ENCODE data around the gene MGME1.

MGME1 gene

GRCh38 chr20:17960927-17961586 lies 7.8 kb upstream of the MGME1 start:
- DNase-seq = no peak

DNA sequence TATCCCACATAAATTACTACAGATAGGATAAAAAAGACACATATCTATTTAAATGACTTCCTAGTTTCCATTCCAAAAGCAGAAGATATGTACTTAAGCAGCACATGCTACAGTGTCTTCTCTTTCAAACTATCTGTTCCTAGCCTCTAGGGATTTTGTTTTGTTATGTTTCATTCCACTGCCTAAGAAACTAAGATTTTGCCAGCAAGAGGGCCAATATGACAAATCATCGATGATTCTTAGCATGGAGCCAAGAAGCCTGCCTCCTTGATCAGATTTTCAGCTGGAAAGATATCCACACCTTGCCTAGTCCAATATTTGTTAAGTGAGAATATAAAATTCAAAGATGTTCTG lies 7.3 kb upstream of the MGME1 start:
- DNase-seq = no peak

DNA sequence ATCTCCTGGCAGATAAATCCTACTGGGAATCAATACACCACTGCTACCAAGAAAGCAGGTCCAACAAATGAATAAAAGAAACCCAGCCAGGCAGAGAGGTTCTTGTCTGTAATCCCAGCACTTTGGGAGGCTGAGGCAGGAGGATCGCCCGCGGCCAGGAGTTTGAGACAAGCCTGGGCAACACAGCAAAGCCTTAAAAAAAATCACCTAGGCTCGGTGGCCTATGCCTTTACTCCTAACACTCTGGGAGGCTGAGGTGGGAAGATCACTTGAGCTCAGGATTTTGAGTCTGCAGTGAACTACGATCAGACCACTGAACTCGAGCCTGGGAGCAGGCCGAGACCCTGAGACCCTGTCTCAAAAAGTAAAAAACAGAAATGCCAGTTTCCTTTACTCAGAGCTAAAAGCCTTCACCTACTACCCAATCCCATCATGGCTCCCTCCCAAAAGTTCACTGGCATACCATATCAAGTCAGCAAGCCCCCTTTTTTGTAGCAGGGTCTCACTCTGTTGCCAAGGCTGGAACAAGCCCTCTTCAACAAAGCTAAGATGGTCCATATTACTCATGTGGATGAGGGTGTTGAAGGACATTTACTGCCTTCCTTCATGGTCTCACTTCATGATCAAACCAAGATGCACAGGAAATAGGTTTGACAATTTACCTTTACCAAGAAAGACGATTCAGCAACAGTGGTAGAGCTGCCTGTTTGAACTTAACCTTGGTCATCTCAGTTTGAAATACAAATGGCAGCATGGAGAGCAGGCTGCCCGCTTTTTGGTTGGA lies 5.5 kb upstream of the MGME1 start:
- no peak for DNase-seq

GRCh38 chr20:17964073-17964472 lies 4.7 kb upstream of the MGME1 start:
- DNase-seq = no peak

DNA sequence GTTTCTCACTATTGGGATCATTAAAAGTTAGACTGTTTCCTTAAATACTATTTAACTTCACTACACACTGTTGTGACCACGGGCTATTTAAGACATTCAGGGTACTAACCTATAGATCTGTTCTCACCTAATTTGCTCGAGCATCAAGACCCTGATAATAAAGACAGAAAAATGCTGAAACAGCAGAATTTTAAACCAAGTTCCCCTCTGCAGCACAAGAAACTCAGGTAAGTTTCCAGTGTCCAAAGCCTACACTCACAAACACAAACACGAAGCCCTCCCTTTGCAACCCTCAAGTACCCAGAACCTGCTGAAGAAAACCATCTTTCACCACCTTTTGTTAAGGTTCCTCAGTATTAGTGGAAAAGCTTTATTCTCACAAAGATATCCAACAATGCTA lies 4.2 kb upstream of the MGME1 start:
- no peak for DNase-seq

DNA sequence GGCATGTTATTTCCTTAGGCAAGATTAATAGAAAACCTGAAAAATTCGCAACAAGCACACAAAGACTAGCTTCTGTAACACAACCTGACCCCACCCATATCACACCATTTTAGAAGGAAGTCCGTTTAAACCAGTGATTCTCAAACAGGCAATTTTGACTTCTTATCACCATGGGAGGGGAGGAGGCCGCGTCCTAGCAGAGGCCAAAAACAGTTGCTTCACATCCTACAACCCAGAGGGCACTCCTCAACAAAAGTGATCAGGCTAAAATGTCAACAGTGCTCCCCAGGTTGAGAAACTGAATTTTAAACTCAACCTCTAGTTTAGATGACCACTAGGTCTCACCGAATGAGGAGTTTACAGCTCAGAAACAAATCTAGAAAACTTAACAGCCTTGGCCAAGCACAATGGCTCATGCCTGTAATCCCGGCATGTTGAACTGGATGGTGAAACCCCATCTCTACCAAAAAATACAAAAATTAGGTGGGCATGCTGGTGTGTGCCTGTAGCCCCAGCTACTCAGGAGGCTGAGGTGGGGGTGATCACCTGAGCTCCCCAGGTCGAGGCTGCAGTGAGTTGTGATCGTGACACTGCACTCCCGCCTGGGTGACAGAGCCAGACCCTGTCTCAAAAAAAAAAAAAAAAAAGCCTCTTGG lies 3.6 kb upstream of the MGME1 start:
- no peak for DNase-seq

- no peak for DNase-seq
Observed at GRCh38 chr20:17966432-17967310, 2.1 kb upstream of the MGME1 start.

- DNase-seq = no peak
Observed at GRCh38 chr20:17967521-17968365, 1.1 kb upstream of the MGME1 start.

GRCh38 chr20:17969278-17969883 lies 563 bp downstream of the MGME1 start:
- peak in 1 of 2 donors; percentile 47 for DNase-seq

DNA sequence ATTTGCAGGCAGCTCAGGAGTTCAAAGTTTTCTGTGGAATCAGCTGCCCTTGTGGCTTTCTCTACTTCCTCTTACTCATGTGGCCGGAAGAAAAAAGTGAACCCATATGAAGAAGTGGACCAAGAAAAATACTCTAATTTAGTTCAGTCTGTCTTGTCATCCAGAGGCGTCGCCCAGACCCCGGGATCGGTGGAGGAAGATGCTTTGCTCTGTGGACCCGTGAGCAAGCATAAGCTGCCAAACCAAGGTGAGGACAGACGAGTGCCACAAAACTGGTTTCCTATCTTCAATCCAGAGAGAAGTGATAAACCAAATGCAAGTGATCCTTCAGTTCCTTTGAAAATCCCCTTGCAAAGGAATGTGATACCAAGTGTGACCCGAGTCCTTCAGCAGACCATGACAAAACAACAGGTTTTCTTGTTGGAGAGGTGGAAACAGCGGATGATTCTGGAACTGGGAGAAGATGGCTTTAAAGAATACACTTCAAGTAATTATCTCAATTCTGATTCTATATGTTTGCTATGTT lies 1.1 kb downstream of the MGME1 start:
- peak; percentile 17 to 47 for DNase-seq

- DNase-seq = no peak
Observed at GRCh38 chr20:17971300-17972013, 2.6 kb downstream of the MGME1 start.

- DNase-seq = no peak
Observed at GRCh38 chr20:17972121-17972520, 3.3 kb downstream of the MGME1 start.

GRCh38 chr20:17976305-17976704 lies 7.5 kb downstream of the MGME1 start:
- no peak for DNase-seq

DNA sequence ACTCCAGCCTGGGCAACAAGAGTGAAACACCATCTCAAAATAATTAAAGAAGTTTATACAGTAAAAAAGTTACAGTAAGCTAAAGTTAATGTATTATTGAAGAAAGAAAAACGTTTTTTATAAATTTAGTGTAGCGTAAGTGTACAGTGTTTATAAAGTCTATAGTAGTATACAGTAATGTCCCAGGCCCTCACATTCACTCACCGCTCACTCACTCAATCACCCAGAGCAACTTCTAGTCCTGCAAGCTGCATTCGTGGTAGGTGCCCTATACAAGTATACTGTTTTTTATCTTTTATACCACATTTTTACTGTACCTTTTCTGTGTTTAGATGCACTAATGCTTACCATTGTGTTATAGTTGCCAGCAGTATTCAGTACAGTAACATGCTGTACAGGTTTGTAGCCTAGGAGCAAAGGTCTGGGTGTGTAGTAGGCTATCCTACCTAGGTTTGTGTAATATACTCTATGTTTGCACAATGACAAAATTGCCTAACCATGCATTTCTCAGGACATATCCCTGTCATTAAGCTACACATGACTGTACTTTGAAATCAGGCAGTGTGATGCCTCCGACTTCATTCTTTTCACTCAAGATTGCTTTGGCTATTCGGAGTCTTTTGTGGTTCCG lies 16.7 kb downstream of the MGME1 start:
- DNase-seq = no peak

DNA sequence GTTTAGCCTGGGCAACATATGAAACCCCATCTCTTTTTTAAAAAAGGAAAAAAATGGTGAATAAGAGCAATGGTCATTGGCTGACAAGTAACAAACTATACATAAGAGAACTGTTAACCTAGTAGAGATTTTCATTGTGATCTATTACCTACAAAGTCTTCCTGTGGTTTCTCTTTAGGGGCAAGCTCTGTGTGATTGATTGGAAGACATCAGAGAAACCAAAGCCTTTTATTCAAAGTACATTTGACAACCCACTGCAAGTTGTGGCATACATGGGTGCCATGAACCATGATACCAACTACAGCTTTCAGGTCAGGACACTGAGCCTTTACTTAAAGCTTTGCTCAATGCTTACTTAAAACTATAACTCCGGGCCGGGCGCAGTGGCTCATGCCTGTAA lies 19.2 kb downstream of the MGME1 start:
- no peak for DNase-seq

GRCh38 chr20:17990278-17990972 lies 21.6 kb downstream of the MGME1 start:
- no peak for DNase-seq

- DNase-seq = no peak
Observed at GRCh38 chr20:17992224-17992637, 23.4 kb downstream of the MGME1 start.

DNA sequence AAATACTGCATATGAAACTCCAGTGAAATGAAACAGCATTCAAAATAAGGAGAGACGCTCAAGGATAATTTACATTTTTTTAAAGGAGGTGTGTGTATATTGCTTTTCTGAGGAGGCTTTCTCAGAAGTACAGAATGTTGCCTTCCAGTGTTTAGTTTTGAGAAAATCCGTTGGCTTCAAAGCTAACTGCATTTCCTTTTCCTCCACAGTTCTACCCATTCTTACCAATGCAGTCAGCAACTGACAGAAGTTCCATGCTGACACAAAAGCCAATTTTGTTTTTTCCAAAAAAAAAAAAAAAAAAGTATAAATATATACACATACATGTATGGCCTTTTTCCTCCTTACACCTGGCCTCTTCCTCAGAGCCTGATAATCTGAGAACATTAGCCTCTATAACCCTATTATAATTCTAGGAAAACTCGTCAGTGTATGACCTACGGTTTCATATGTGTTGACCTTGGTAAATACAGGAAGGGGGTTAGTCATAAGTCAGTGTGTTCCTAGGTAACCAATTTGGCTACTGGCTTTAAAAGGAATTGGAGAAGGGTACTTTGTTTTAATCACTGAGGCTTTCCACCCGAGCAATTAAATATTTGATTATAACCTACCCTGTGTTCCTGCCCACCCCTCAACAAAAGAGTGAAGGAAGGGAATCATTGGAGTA lies 24.2 kb downstream of the MGME1 start:
- no peak for DNase-seq

GRCh38 chr20:17993546-17993945 lies 24.7 kb downstream of the MGME1 start:
- no peak for DNase-seq

Data from hippocampal formation (tissue), 2 donors.